HepG2 (cell line): ENCODE data around the gene TBCEL. TPM values are rescaled to one million over a fixed set of nuclear protein-coding genes. Genes with fewer than 3 reads are reported as not detected.

ENCODE experiments used
- ARNT2 ChIP-seq: sonication (generic); formaldehyde crosslinking; IDR thresholded peaks from 2 replicates; pipeline ENCODE4 v1.8.0; 2022; ENCODE audit warnings: mild to moderate bottlenecking, low read depth, missing genetic modification reagents, moderate library complexity
- HNRNPL ChIP-seq: fragments of 200-400 bp; formaldehyde crosslinking; IDR thresholded peaks from 2 replicates; pipeline ENCODE4 v1.6.1; 2017; ENCODE audit warnings: mild to moderate bottlenecking, low read depth, low read length
- LRRFIP1 ChIP-seq: sonication (generic); formaldehyde crosslinking; conservative IDR thresholded peaks from 2 replicates; pipeline ENCODE4 v1.4.0; 2020; ENCODE audit warnings: missing genetic modification reagents
- MEF2D ChIP-seq: sonication (generic); formaldehyde crosslinking; IDR thresholded peaks from 2 replicates; pipeline ENCODE4 v1.5.1; 2020; ENCODE audit warnings: mild to moderate bottlenecking, missing genetic modification reagents
- NFE2L2 ChIP-seq: fragments of 150-350 bp; IDR thresholded peaks from 2 replicates; pipeline ENCODE4 v1.6.1; 2014; ENCODE audit warnings: low read length
- NR1H2 ChIP-seq: sonication (generic); formaldehyde crosslinking; IDR thresholded peaks from 2 replicates; pipeline ENCODE4 v1.8.1; 2022; ENCODE audit warnings: low read depth, missing genetic modification reagents, borderline replicate concordance
- NR2F1 ChIP-seq, 2 experiments: fragments of 450-650 bp in 1 of 2; formaldehyde crosslinking in 1 of 2; IDR thresholded peaks; 2 replicates each; pipeline versions ENCODE4 v1.5.0 to v1.6.1; 2016 to 2020; ENCODE audit warnings: mild to moderate bottlenecking in 1 of 2, missing compliant biosample characterization in 1 of 2, missing genetic modification reagents in 1 of 2, moderate library complexity in 1 of 2
- PHF21A ChIP-seq: sonication (generic); formaldehyde crosslinking; IDR thresholded peaks from 2 replicates; pipeline ENCODE4 v1.5.0; 2020; ENCODE audit warnings: mild to moderate bottlenecking, missing genetic modification reagents
- RFX3 ChIP-seq: IDR thresholded peaks from 2 replicates; pipeline ENCODE4 v1.6.1; 2016; ENCODE audit warnings: missing biosample characterization, missing genetic modification reagents
- SATB2 ChIP-seq: sonication (generic); formaldehyde crosslinking; IDR thresholded peaks from 2 replicates; pipeline ENCODE4 v1.5.0; 2020; ENCODE audit warnings: missing genetic modification reagents
- SMAD3 ChIP-seq: sonication (generic); formaldehyde crosslinking; IDR thresholded peaks from 2 replicates; pipeline ENCODE4 v1.4.0; 2020; ENCODE audit warnings: missing genetic modification reagents
- TCF7 ChIP-seq: sonication (generic); IDR thresholded peaks from 2 replicates; pipeline ENCODE4 v1.6.1; 2016; ENCODE audit warnings: antibody characterized with exemption, low read depth
- ZKSCAN5 ChIP-seq: sonication (generic); formaldehyde crosslinking; IDR thresholded peaks from 2 replicates; pipeline ENCODE4 v1.5.1; 2020; ENCODE audit warnings: mild to moderate bottlenecking, missing genetic modification reagents
- ZNF883 ChIP-seq: sonication (generic); formaldehyde crosslinking; IDR thresholded peaks from 2 replicates; pipeline ENCODE4 v1.5.1; 2020; ENCODE audit warnings: mild to moderate bottlenecking, missing genetic modification reagents; ENCODE audit errors: not compliant biosample characterization
- polyA plus RNA-seq, 8 experiments: library from polyadenylated mRNA; depleted of rRNA in 3 of 8; stranded (reverse) in 7 of 8; unstranded in 1 of 8; fragments of >200 nt; fragmentation: Illumina TruSeq in 4 of 8; extraction: Trizol in 4 of 8; gene quantifications; 2 replicates each; pipeline versions ENCODE4 v1.2.1 to v1.2.3, GENCODE V29; 2011 to 2016; ENCODE audit warnings: low read depth in 4 of 8, missing spikeins in 1 of 8, mixed read lengths in 1 of 8; ENCODE audit not compliant: insufficient read depth in 1 of 8
- total RNA-seq, 5 experiments: library from RNA; depleted of rRNA; stranded (reverse); fragments of >200 nt; fragmentation: Illumina TruSeq; extraction: Trizol; gene quantifications; 2 replicates each; pipeline ENCODE4 v1.2.3, GENCODE V29; 2016; ENCODE audit warnings: low read depth in 1 of 5
- TF ChIP-seq, protein P1 (sequence below): sonication (generic); formaldehyde crosslinking; IDR thresholded peaks from 2 replicates; pipeline ENCODE4 v1.4.0; 2020; ENCODE audit warnings: mild to moderate bottlenecking, missing genetic modification reagents
- TF ChIP-seq, protein P2 (sequence below): sonication (generic); formaldehyde crosslinking; IDR thresholded peaks from 2 replicates; pipeline ENCODE4; 2020; ENCODE audit warnings: missing genetic modification reagents, mild to moderate bottlenecking, borderline replicate concordance
- TF ChIP-seq, protein P3 (sequence below): sonication (generic); formaldehyde crosslinking; IDR thresholded peaks from 2 replicates; pipeline ENCODE4 v1.8.1; 2023; ENCODE audit warnings: mild to moderate bottlenecking, missing genetic modification reagents
- TF ChIP-seq, protein P4 (sequence below): sonication (generic); formaldehyde crosslinking; IDR thresholded peaks from 2 replicates; pipeline ENCODE4 v1.5.0; 2020; ENCODE audit warnings: missing genetic modification reagents, mild to moderate bottlenecking, borderline replicate concordance

The TBCEL gene
- total and polyA plus RNA-seq, 2 of the 13 experiments (the other 11 are each of a cell fraction or from before 2014, with no cell fraction given): 6.1 to 12.5 TPM

GRCh38 chr11:121023848-121024751, at the start of gene TBCEL (continued):
- no peak for TF ChIP-seq NR1H2 (CRISPR knock-in tag)
- TF ChIP-seq RFX3 (CRISPR knock-in tag): peak; percentile 98
- no peak for TF ChIP-seq TCF7
- no peak for TF ChIP-seq SATB2 (CRISPR knock-in tag)
- TF ChIP-seq, protein P1, sequence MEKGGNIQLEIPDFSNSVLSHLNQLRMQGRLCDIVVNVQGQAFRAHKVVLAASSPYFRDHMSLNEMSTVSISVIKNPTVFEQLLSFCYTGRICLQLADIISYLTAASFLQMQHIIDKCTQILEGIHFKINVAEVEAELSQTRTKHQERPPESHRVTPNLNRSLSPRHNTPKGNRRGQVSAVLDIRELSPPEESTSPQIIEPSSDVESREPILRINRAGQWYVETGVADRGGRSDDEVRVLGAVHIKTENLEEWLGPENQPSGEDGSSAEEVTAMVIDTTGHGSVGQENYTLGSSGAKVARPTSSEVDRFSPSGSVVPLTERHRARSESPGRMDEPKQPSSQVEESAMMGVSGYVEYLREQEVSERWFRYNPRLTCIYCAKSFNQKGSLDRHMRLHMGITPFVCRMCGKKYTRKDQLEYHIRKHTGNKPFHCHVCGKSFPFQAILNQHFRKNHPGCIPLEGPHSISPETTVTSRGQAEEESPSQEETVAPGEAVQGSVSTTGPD: no peak
- TF ChIP-seq NFE2L2: no peak
- TF ChIP-seq NR2F1 (CRISPR knock-in tag; IDR thresholded peaks at IDR 0.05): no peak
- TF ChIP-seq ARNT2 (CRISPR knock-in tag): peak; percentile 82
- TF ChIP-seq, protein P2, sequence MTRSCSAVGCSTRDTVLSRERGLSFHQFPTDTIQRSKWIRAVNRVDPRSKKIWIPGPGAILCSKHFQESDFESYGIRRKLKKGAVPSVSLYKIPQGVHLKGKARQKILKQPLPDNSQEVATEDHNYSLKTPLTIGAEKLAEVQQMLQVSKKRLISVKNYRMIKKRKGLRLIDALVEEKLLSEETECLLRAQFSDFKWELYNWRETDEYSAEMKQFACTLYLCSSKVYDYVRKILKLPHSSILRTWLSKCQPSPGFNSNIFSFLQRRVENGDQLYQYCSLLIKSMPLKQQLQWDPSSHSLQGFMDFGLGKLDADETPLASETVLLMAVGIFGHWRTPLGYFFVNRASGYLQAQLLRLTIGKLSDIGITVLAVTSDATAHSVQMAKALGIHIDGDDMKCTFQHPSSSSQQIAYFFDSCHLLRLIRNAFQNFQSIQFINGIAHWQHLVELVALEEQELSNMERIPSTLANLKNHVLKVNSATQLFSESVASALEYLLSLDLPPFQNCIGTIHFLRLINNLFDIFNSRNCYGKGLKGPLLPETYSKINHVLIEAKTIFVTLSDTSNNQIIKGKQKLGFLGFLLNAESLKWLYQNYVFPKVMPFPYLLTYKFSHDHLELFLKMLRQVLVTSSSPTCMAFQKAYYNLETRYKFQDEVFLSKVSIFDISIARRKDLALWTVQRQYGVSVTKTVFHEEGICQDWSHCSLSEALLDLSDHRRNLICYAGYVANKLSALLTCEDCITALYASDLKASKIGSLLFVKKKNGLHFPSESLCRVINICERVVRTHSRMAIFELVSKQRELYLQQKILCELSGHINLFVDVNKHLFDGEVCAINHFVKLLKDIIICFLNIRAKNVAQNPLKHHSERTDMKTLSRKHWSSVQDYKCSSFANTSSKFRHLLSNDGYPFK: peak; percentile 76
- TF ChIP-seq, protein P3, sequence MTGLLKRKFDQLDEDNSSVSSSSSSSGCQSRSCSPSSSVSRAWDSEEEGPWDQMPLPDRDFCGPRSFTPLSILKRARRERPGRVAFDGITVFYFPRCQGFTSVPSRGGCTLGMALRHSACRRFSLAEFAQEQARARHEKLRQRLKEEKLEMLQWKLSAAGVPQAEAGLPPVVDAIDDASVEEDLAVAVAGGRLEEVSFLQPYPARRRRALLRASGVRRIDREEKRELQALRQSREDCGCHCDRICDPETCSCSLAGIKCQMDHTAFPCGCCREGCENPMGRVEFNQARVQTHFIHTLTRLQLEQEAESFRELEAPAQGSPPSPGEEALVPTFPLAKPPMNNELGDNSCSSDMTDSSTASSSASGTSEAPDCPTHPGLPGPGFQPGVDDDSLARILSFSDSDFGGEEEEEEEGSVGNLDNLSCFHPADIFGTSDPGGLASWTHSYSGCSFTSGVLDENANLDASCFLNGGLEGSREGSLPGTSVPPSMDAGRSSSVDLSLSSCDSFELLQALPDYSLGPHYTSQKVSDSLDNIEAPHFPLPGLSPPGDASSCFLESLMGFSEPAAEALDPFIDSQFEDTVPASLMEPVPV (CRISPR knock-in tag): no peak
- peak; percentile 19; the same call in 1 of the 2 replicates for TF ChIP-seq MEF2D (CRISPR knock-in tag)
- TF ChIP-seq PHF21A: 0 out of 2 replicates have a peak, but pooled peaks have one; percentile 14
- TF ChIP-seq LRRFIP1 (CRISPR knock-in tag): no peak
- no peak for TF ChIP-seq ZKSCAN5 (CRISPR knock-in tag)
- TF ChIP-seq ZNF883 (CRISPR knock-in tag): peak; percentile 73
- TF ChIP-seq HNRNPL: no peak
- TF ChIP-seq, protein P4, sequence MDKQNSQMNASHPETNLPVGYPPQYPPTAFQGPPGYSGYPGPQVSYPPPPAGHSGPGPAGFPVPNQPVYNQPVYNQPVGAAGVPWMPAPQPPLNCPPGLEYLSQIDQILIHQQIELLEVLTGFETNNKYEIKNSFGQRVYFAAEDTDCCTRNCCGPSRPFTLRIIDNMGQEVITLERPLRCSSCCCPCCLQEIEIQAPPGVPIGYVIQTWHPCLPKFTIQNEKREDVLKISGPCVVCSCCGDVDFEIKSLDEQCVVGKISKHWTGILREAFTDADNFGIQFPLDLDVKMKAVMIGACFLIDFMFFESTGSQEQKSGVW: no peak
- TF ChIP-seq SMAD3 (CRISPR knock-in tag): no peak
